ENCODE measurements around the gene FRRS1L.

GRCh38 chr9:109110329-109111021 is 56.6 kb downstream of the FRRS1L start:
- no peak for TF ChIP-seq CTCF (conservative IDR thresholded peaks at IDR 0.05)
- TF ChIP-seq EZH2 (IDR thresholded peaks at IDR 0.05; ENCODE audit: low read depth), result no peak

Measured in PC-9 (cell line).